GM12878 (cell line): ENCODE measurements around the gene GARIN3. TPM values are rescaled to one million over a fixed set of nuclear protein-coding genes. Genes with fewer than 3 reads are reported as not detected.

Experiments
- ATAC-seq: fragments of 200-7000 bp; cut with Tn5 transposase; 3 replicates; pipeline ENCODE4 v1.9.1; 2020; ENCODE audit warnings: mild to moderate bottlenecking, moderate library complexity
- BruUV-seq: library from RNA; stranded (reverse); fragments of 400-500 nt; replicated peaks from 2 replicates; lab custom pipeline; 2021; lab: Mats Ljungman, UMichigan
- CTCF ChIA-PET: fragments of 300-600 bp; sonication (Branson Sonifier 250); formaldehyde crosslinking; extraction: SDS; loops from one replicate; lab custom pipeline; 2021; ENCODE audit warnings: inconsistent platforms; lab: Yijun Ruan, JAX
- POLR2A ChIA-PET: fragments of 350-600 bp; formaldehyde crosslinking; extraction: SDS; loops from one replicate; lab custom pipeline; 2021; ENCODE audit warnings: inconsistent platforms; lab: Charles Lee
- RAD21 ChIA-PET: fragments of 300-600 bp; sonication (Branson Sonifier 250); formaldehyde crosslinking; loops from one replicate; lab custom pipeline; 2023; ENCODE audit warnings: antibody characterized with exemption; ENCODE audit not compliant: unreplicated experiment; lab: Charles Lee
- SMC1A ChIA-PET: fragments of 300-600 bp; sonication (Branson Sonifier 250); formaldehyde crosslinking; loops from one replicate; lab custom pipeline; 2023; ENCODE audit not compliant: unreplicated experiment, uncharacterized antibody; lab: Charles Lee
- DNase-seq: peaks from one replicate; pipeline ENCODE4 v3.0.0-alpha.2; 2011; ENCODE audit warnings: low read depth, low spot score
- FAIRE-seq: peaks from 3 replicates; lab custom pipeline; 2011; peaks lifted over from hg19 to GRCh38; lab: Jason Lieb, UNC
- H2AFZ ChIP-seq: 2 replicates; pipeline ENCODE4 v1.6.0; 2011; ENCODE audit warnings: low read depth, low read length, control low read depth; ENCODE audit not compliant: control insufficient read depth
- H3K27ac ChIP-seq: 2 replicates; pipeline ENCODE4 v1.5.1; 2011; ENCODE audit warnings: control low read depth; ENCODE audit not compliant: control insufficient read depth, insufficient read depth
- H3K27me3 ChIP-seq, 2 experiments: replicated peaks in 1 of 2; 2 replicates each; pipeline versions ENCODE4 v1.6.0 to v1.6.1; 2011; ENCODE audit warnings: low read length in 1 of 2; ENCODE audit not compliant: control insufficient read depth in 2 of 2, insufficient read depth in 2 of 2
- H3K36me3 ChIP-seq, 2 experiments: 2 replicates each; pipeline ENCODE4 v1.5.1; 2011; ENCODE audit warnings: low read length in 1 of 2; ENCODE audit not compliant: control insufficient read depth in 2 of 2, insufficient read depth in 2 of 2
- H3K4me1 ChIP-seq: 2 replicates; pipeline ENCODE4 v1.6.1; 2011; ENCODE audit warnings: mild to moderate bottlenecking, low read length, moderate library complexity, mixed read lengths; ENCODE audit not compliant: control insufficient read depth, insufficient read depth
- H3K4me2 ChIP-seq: 2 replicates; pipeline ENCODE4 v1.6.0; 2011; ENCODE audit warnings: control low read depth; ENCODE audit not compliant: control insufficient read depth, insufficient read depth
- H3K4me3 ChIP-seq: fragments of 200-600 bp; sonication (generic); 2 replicates; pipeline ENCODE4 v1.5.1; 2016
- H3K79me2 ChIP-seq: 2 replicates; pipeline ENCODE4 v1.6.0; 2011; ENCODE audit warnings: low read length; ENCODE audit not compliant: control insufficient read depth, insufficient read depth
- H3K9ac ChIP-seq: 2 replicates; pipeline ENCODE4 v1.8.0; 2011; ENCODE audit warnings: low read length, control low read depth, mixed read lengths; ENCODE audit not compliant: control insufficient read depth, insufficient read depth
- H3K9me3 ChIP-seq: replicated peaks from 3 replicates; pipeline ENCODE4 v1.5.1; 2011; ENCODE audit warnings: mild to moderate bottlenecking, low read length; ENCODE audit not compliant: control insufficient read depth, insufficient read depth
- H4K20me1 ChIP-seq: 2 replicates; pipeline ENCODE4 v1.6.0; 2011; ENCODE audit not compliant: control insufficient read depth, insufficient read depth
- HDAC6 ChIP-seq: fragments of 200-600 bp; sonication (generic); IDR thresholded peaks from one replicate; pipeline ENCODE4 v1.8.0; 2017; ENCODE audit warnings: antibody characterized with exemption; ENCODE audit not compliant: unreplicated experiment
- LARP7 ChIP-seq: fragments of 450-650 bp; IDR thresholded peaks from 2 replicates; pipeline ENCODE4 v1.6.1; 2017; ENCODE audit warnings: mild to moderate bottlenecking
- NR2C1 ChIP-seq: fragments of 450-650 bp; IDR thresholded peaks from 2 replicates; pipeline ENCODE4 v1.6.1; 2017; ENCODE audit warnings: antibody characterized with exemption, mild to moderate bottlenecking, moderate library complexity
- RCOR1 ChIP-seq: conservative IDR thresholded peaks from 2 replicates; pipeline ENCODE4 v1.6.1; 2012; ENCODE audit warnings: low read depth, low read length, improper control_type of control experiment
- STAT3 ChIP-seq: IDR thresholded peaks from 2 replicates; pipeline ENCODE4 v1.6.1; 2011; ENCODE audit warnings: low read depth, low read length, improper control_type of control experiment
- TAF1 ChIP-seq: IDR thresholded peaks from 2 replicates; pipeline ENCODE4 v1.6.1; 2011; ENCODE audit warnings: mild to moderate bottlenecking, low read depth, low read length, borderline replicate concordance
- YY1 ChIP-seq: IDR thresholded peaks from 2 replicates; pipeline ENCODE4 v1.6.1; 2011; ENCODE audit warnings: low read depth, mild to moderate bottlenecking, low read length
- ZZZ3 ChIP-seq: IDR thresholded peaks from 2 replicates; pipeline ENCODE4 v1.6.1; 2011; ENCODE audit warnings: low read depth; ENCODE audit not compliant: control insufficient read depth, insufficient read length
- WGBS: methylation state at CpG from one replicate; pipeline ENCODE4 v1.1.6; 2016; ENCODE audit warnings: low lambda C conversion rate; ENCODE audit not compliant: insufficient replicate concordance, insufficient coverage; ENCODE audit errors: missing lambda C conversion rate; 5-methylcytosine and 5-hydroxymethylcytosine counted together
- in situ Hi-C: fragments of 300-500 bp; cut with MboI; formaldehyde crosslinking; loops from 9 replicates; pipeline ENCODE4 v1.14.3; 2018; ENCODE audit warnings: mixed read lengths
- intact Hi-C: fragments of 100-400 bp; cut with micrococcal nuclease; formaldehyde crosslinking; loops from one replicate; pipeline ENCODE4 v1.14.2; 2022; ENCODE audit not compliant: unreplicated experiment
- polyA plus RNA-seq, 11 experiments: library from polyadenylated mRNA; depleted of rRNA in 4 of 11; unstranded in 6 of 11; stranded (reverse) in 5 of 11; fragments of >200 nt; fragmentation: Nextera tagmentation in 4 of 11; fragmentation: Illumina TruSeq in 1 of 11; extraction: Ambion mirVana in 4 of 11; extraction: Trizol in 1 of 11; gene quantifications; 1 replicate in 1 of 11; 2 replicates in 10 of 11; pipeline versions ENCODE4 v1.2.1 to v1.2.3, GENCODE V29; 2011 to 2016; ENCODE audit warnings: inconsistent platforms in 2 of 11, missing spikeins in 2 of 11, low read depth in 1 of 11
- total RNA-seq, 4 experiments: library from RNA; depleted of rRNA in 3 of 4; stranded (reverse); fragments of >200 nt in 3 of 4; fragmentation: Illumina TruSeq in 1 of 4; extraction: Trizol in 1 of 4; gene quantifications; 2 replicates each; pipeline versions ENCODE4 v1.2.1 to v1.2.3, GENCODE V29; 2013 to 2021

Gene GARIN3
- total and polyA plus RNA-seq, 10 of the 15 experiments (the other 5 are each of a cell fraction or from before 2014, with no cell fraction given) = 0.15 TPM; not detected in 9

DNA sequence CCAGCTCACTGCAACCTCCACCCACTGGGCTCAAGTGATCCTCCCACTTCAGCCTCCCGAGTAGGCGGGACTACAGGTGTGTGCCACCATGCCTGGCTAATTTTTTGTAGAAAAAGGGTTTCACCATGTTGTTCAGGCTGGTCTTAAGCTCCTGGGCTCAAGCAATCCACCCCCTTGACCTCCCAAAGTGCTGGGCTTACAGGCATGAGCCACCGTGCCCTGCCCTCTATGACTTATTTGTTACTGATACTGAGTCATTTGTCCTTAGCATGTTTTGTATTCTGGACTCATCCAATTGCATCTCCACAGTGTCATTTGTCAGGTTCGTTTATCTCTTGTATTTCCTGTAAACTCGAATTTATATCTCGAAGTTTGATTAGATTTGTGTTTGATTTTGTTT lies 11.9 kb upstream of the GARIN3 start:
- intact Hi-C loops = no loop called here
- peaks cover 3% of the 10 kb centered on the region for H3K4me1 ChIP-seq

DNA sequence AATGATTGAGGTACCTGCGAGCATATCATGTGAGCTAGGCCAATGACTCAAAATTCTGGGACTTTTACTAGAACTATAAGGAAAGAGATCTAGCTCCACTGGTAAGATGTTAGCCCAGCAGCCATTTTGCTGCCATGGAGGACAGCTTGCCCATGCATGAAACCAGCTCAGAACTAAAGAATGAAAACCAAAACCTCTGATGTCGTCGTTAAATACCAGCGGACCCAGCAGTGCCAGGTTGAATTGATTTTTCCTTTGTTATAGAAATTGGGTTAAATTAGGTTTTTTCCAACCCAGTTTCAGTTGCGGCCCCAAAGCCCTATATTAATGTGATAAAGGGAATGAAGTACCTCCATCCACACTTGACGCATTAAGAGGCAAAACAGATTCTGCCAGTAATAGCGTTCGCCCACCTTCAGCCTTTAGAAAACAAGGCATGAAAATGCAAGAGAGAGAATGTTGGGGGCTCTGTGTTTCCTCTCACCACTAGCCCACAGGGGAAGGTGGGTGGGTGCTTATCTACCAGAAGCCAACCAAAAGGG lies 9.1 kb upstream of the GARIN3 start:
- WGBS = 95% methylated on average over 8 of the region's 8 CpGs
- no peak for TF ChIP-seq STAT3
- TF ChIP-seq RCOR1 = no peak
- 0 out of 2 replicates have a peak, but pooled peaks have one; percentile 20 for TF ChIP-seq YY1
- H3K4me2 ChIP-seq = no peak overlapping the region
- peaks cover 8% of the 10 kb centered on the region; the same call in 2 of the 3 replicates for H3K9me3 ChIP-seq
- H3K27ac ChIP-seq = no peak overlapping the region
- H3K27me3 ChIP-seq = no peaks in the 10 kb centered on the region
- no peak overlapping the region for H2AFZ ChIP-seq
- SMC1A ChIA-PET = interaction anchor here (0.8 to 6.3 kb wide), 6 partner anchors 8 to 77 kb away, joined by 3 to 43 read pairs (median 4); no protein-coding TSS in a partner anchor
- no peaks in the 10 kb centered on the region for H3K36me3 ChIP-seq
- POLR2A ChIA-PET = interaction anchor here (1.1 to 2.3 kb wide), 2 partner anchors 15 to 92 kb away, joined by 3 to 7 read pairs; no protein-coding TSS in a partner anchor
- H4K20me1 ChIP-seq = no peaks in the 10 kb centered on the region
- no peak overlapping the region for H3K4me3 ChIP-seq
- BruUV-seq = no TSS peak
- FAIRE-seq (no peak), ATAC-seq (no peak), DNase-seq (no peak)
- peaks cover 14% of the 10 kb centered on the region for H3K4me1 ChIP-seq
- intact Hi-C loops (no loop called here), in situ Hi-C loops (no loop called here)
- CTCF ChIA-PET = interaction anchor here (1.2 to 1.5 kb wide), 3 partner anchors 8 to 78 kb away, joined by 4 to 8 read pairs (median 5); no protein-coding TSS in a partner anchor
- RAD21 ChIA-PET = interaction anchor here (1.4 to 1.5 kb wide), 4 partner anchors 8 to 102 kb away, joined by 3 read pairs; no protein-coding TSS in a partner anchor
- H3K9ac ChIP-seq = no peak overlapping the region
- no peaks in the 10 kb centered on the region for H3K79me2 ChIP-seq

More for the DNA sequence above, 11.9 kb upstream of the GARIN3 start:
- no TSS peak for BruUV-seq
- WGBS = 66% methylated on average over 6 of the region's 6 CpGs
- ChIA-PET RAD21 (no interaction called here), CTCF (interaction anchor here (1.3 to 2.2 kb wide), 3 partner anchors 10 to 75 kb away, joined by 3 to 8 read pairs (median 4); partner anchors contain the start of gene MED7), SMC1A (interaction anchor here (1.4 to 1.7 kb wide), 2 partner anchors 30 to 75 kb away, joined by 4 read pairs; no protein-coding TSS in a partner anchor), POLR2A (no interaction called here)
- H3K36me3 ChIP-seq = no peaks in the 10 kb centered on the region
- no peaks in the 10 kb centered on the region for H4K20me1 ChIP-seq
- no peak overlapping the region for H3K4me2 ChIP-seq
- TF ChIP-seq NR2C1 (no peak), HDAC6 (no peak), TAF1 (no peak), ZZZ3 (no peak), LARP7 (no peak)
- FAIRE-seq = no peak
- no peaks in the 10 kb centered on the region for H3K79me2 ChIP-seq
- no peaks in the 10 kb centered on the region for H3K9me3 ChIP-seq
- no peak overlapping the region for H2AFZ ChIP-seq
- H3K27ac ChIP-seq = no peak overlapping the region
- no peaks in the 10 kb centered on the region for H3K27me3 ChIP-seq
- DNase-seq = no peak
- ATAC-seq = no peak
- H3K4me3 ChIP-seq = no peak overlapping the region
- H3K9ac ChIP-seq = no peak overlapping the region
- in situ Hi-C loops = no loop called here
